ENCODE results near the gene SEC63.
"Not testable (repeated sequence)": the region's sequence is repeated elsewhere in the genome, so short reads cannot be mapped to it uniquely, and the experiment has no call there.

The SEC63 gene

GRCh38 chr6:107957909-107958688 is at the start of gene SEC63:
TSS of gene SEC63 (minus strand) at chr6:107958208. CDS start at chr6:107958009, 199 bp downstream.
- no peak for TF ChIP-seq CTCF (IDR thresholded peaks at IDR 0.05; ENCODE audit: low read depth, low read length)
- peak; percentile 93 for DNase-seq (ENCODE audit: extremely low read depth, low read depth)

GRCh38 chr6:108005961-108006360 is 48.0 kb upstream of the SEC63 start:
- no peak for TF ChIP-seq CTCF (IDR thresholded peaks at IDR 0.05; ENCODE audit: low read depth, low read length)

GRCh38 chr6:108004861-108005260 is 46.9 kb upstream of the SEC63 start:
- TF ChIP-seq CTCF (IDR thresholded peaks at IDR 0.05; ENCODE audit: low read depth, low read length), result no peak
- no peak for DNase-seq (ENCODE audit: extremely low read depth, low read depth)

More at GRCh38 chr6:108005961-108006360, 48.0 kb upstream of the SEC63 start:
- no peak for DNase-seq (ENCODE audit: extremely low read depth, low read depth)

GRCh38 chr6:108002365-108003221 is 44.6 kb upstream of the SEC63 start:
- no peak for DNase-seq (ENCODE audit: extremely low read depth, low read depth)

GRCh38 chr6:108001696-108002231 is 43.8 kb upstream of the SEC63 start:
- no peak for DNase-seq (ENCODE audit: extremely low read depth, low read depth)
- no peak for TF ChIP-seq CTCF (IDR thresholded peaks at IDR 0.05; ENCODE audit: low read depth, low read length)

More at GRCh38 chr6:108002365-108003221, 44.6 kb upstream of the SEC63 start:
- TF ChIP-seq CTCF (IDR thresholded peaks at IDR 0.05; ENCODE audit: low read depth, low read length), result no peak

- DNase-seq (ENCODE audit: extremely low read depth, low read depth), result not testable (repeated sequence)
Observed at GRCh38 chr6:108000259-108000658, 42.3 kb upstream of the SEC63 start.

- DNase-seq (ENCODE audit: extremely low read depth, low read depth), result no peak
- TF ChIP-seq CTCF (IDR thresholded peaks at IDR 0.05; ENCODE audit: low read depth, low read length), result no peak
Observed at GRCh38 chr6:107999341-107999740, 41.3 kb upstream of the SEC63 start.

All from AG09319 (cell line).